Stimulated activated naive CD8-positive, alpha-beta T cell treated with anti-CD3 and anti-CD28 coated beads, Interleukin-15, amount 100 ng/mL, for 72 hours (primary cell): Measurements from ENCODE around the gene KRT35.
A peak's percentile ranks its signal among the peaks of the same experiment; 100 is the strongest.

ENCODE experiments used
- ATAC-seq: fragments of 150-1000 bp; cut with Tn5 transposase; 2 replicates; pipeline ENCODE4 v1.10.0; 2021; ENCODE audit warnings: mild to moderate bottlenecking, moderate library complexity
- DNase-seq, 2 donors: peaks; one replicate each; pipeline ENCODE4 v3.0.0; 2021 to 2022
- H3K27ac Mint-ChIP-seq, 2 donors: one replicate each; pipeline ENCODE4 v1.8.0; 2022; ENCODE audit warnings: mild to moderate bottlenecking in 2 of 2, mixed read lengths in 2 of 2, moderate library complexity in 2 of 2
- H3K27me3 Mint-ChIP-seq: one replicate; pipeline ENCODE4 v1.8.0; 2022; ENCODE audit warnings: mixed read lengths
- H3K4me1 Mint-ChIP-seq: one replicate; pipeline ENCODE4 v1.8.0; 2022; ENCODE audit warnings: mild to moderate bottlenecking, mixed read lengths
- H3K4me3 Mint-ChIP-seq, 2 donors: one replicate each; pipeline ENCODE4 v1.8.0; 2022; ENCODE audit warnings: mild to moderate bottlenecking in 2 of 2, mixed read lengths in 2 of 2, moderate library complexity in 1 of 2
- H3K9me3 Mint-ChIP-seq, 2 donors: one replicate each; pipeline ENCODE4 v1.8.0; 2022; ENCODE audit warnings: mixed read lengths in 2 of 2

The KRT35 gene

GRCh38 chr17:41500131-41500911 is 19.4 kb upstream of the KRT35 start:
- H3K9me3 Mint-ChIP-seq = no peaks in the 10 kb centered on the region
- peak overlapping the region in 1 of 2 donors; percentile 64 for H3K27ac Mint-ChIP-seq
- no peak for DNase-seq
- no peak for ATAC-seq
- H3K4me1 Mint-ChIP-seq = peaks cover 14% of the 10 kb centered on the region
- no peaks in the 10 kb centered on the region for H3K27me3 Mint-ChIP-seq
- H3K4me3 Mint-ChIP-seq = no peak overlapping the region

- no peak for ATAC-seq
- Mint-ChIP-seq H3K27me3 (no peaks in the 10 kb centered on the region), H3K4me1 (peaks cover 14% of the 10 kb centered on the region), H3K4me3 (no peak overlapping the region), H3K27ac (peak overlapping the region in 1 of 2 donors; percentile 64), H3K9me3 (no peaks in the 10 kb centered on the region)
- DNase-seq = no peak
Measured at GRCh38 chr17:41499714-41500113, 18.8 kb upstream of the KRT35 start.

GRCh38 chr17:41498276-41498675 is 17.3 kb upstream of the KRT35 start:
- H3K27ac Mint-ChIP-seq = peak overlapping the region; percentile 23 to 88
- H3K4me3 Mint-ChIP-seq = no peak overlapping the region
- H3K4me1 Mint-ChIP-seq = peaks cover 14% of the 10 kb centered on the region
- DNase-seq (no peak), ATAC-seq (no peak)
- H3K9me3 Mint-ChIP-seq = no peaks in the 10 kb centered on the region
- H3K27me3 Mint-ChIP-seq = no peaks in the 10 kb centered on the region

- Mint-ChIP-seq H3K4me3 (peak overlapping the region in 1 of 2 donors; percentile 27), H3K4me1 (peaks cover 14% of the 10 kb centered on the region), H3K27ac (peak overlapping the region in 1 of 2 donors; percentile 20), H3K9me3 (no peaks in the 10 kb centered on the region), H3K27me3 (no peaks in the 10 kb centered on the region)
- peak; percentile 98 for ATAC-seq
- DNase-seq = peak; percentile 74 to 83
Measured at GRCh38 chr17:41496803-41497484, 16.0 kb upstream of the KRT35 start.

- no peaks in the 10 kb centered on the region for H3K9me3 Mint-ChIP-seq
- no peak for ATAC-seq
- H3K4me1 Mint-ChIP-seq = peaks cover 9% of the 10 kb centered on the region
- no peak for DNase-seq
- no peak overlapping the region for H3K4me3 Mint-ChIP-seq
- no peaks in the 10 kb centered on the region for H3K27me3 Mint-ChIP-seq
- peak overlapping the region in 1 of 2 donors; percentile 35 for H3K27ac Mint-ChIP-seq
Measured at GRCh38 chr17:41494524-41494923, 13.6 kb upstream of the KRT35 start.

- DNase-seq (no peak), ATAC-seq (no peak)
- no peaks in the 10 kb centered on the region for H3K9me3 Mint-ChIP-seq
- peaks cover 9% of the 10 kb centered on the region for H3K4me1 Mint-ChIP-seq
- H3K27me3 Mint-ChIP-seq = no peaks in the 10 kb centered on the region
- H3K27ac Mint-ChIP-seq = no peak overlapping the region
- no peak overlapping the region for H3K4me3 Mint-ChIP-seq
Measured at GRCh38 chr17:41492771-41493170, 11.8 kb upstream of the KRT35 start.

GRCh38 chr17:41492351-41492750 is 11.4 kb upstream of the KRT35 start:
- no peaks in the 10 kb centered on the region for H3K9me3 Mint-ChIP-seq
- peak overlapping the region in 1 of 2 donors; percentile 55 for H3K27ac Mint-ChIP-seq
- no peaks in the 10 kb centered on the region for H3K27me3 Mint-ChIP-seq
- DNase-seq = no peak
- H3K4me3 Mint-ChIP-seq = no peak overlapping the region
- H3K4me1 Mint-ChIP-seq = peaks cover 9% of the 10 kb centered on the region
- ATAC-seq = no peak

- peak overlapping the region in 1 of 2 donors; percentile 61 for H3K27ac Mint-ChIP-seq
- H3K9me3 Mint-ChIP-seq = no peaks in the 10 kb centered on the region
- no peak overlapping the region for H3K4me3 Mint-ChIP-seq
- H3K27me3 Mint-ChIP-seq = peaks cover 2% of the 10 kb centered on the region
- DNase-seq (no peak), ATAC-seq (no peak)
- peaks cover under 1% of the 10 kb centered on the region for H3K4me1 Mint-ChIP-seq
Measured at GRCh38 chr17:41491476-41491875, 10.5 kb upstream of the KRT35 start.

- no peak for ATAC-seq
- no peak overlapping the region for H3K4me3 Mint-ChIP-seq
- no peaks in the 10 kb centered on the region for H3K4me1 Mint-ChIP-seq
- peaks cover 9% of the 10 kb centered on the region for H3K27me3 Mint-ChIP-seq
- no peak for DNase-seq
- H3K27ac Mint-ChIP-seq = no peak overlapping the region
- H3K9me3 Mint-ChIP-seq = no peaks in the 10 kb centered on the region
Measured at GRCh38 chr17:41490000-41490990, 9.3 kb upstream of the KRT35 start.

- Mint-ChIP-seq H3K27ac (no peak within 1 kb of the TSS), H3K27me3 (peaks cover 9% of the 10 kb centered on the region), H3K4me1 (no peaks in the 10 kb centered on the region), H3K4me3 (no peak within 1 kb of the TSS), H3K9me3 (no peaks in the 10 kb centered on the region)
- ATAC-seq (no peak), DNase-seq (no peak)
Measured at GRCh38 chr17:41489531-41489930, 8.6 kb upstream of the KRT35 start, which contains the start of gene KRT36. Gene KRT36 (minus strand): TSS chr17:41489910. CDS start chr17:41489864, 46 bp downstream.

- no peak overlapping the region for H3K4me3 Mint-ChIP-seq
- no peaks in the 10 kb centered on the region for H3K9me3 Mint-ChIP-seq
- peaks cover 9% of the 10 kb centered on the region for H3K27me3 Mint-ChIP-seq
- no peak overlapping the region for H3K27ac Mint-ChIP-seq
- peak; percentile 25 to 28 for DNase-seq
- ATAC-seq = peak; percentile 49
- H3K4me1 Mint-ChIP-seq = no peaks in the 10 kb centered on the region
Measured at GRCh38 chr17:41486809-41487530, 6.0 kb upstream of the KRT35 start.

GRCh38 chr17:41486316-41486715 is 5.4 kb upstream of the KRT35 start:
- peaks cover 9% of the 10 kb centered on the region for H3K27me3 Mint-ChIP-seq
- no peaks in the 10 kb centered on the region for H3K9me3 Mint-ChIP-seq
- no peak overlapping the region for H3K4me3 Mint-ChIP-seq
- DNase-seq (no peak), ATAC-seq (no peak)
- H3K4me1 Mint-ChIP-seq = no peaks in the 10 kb centered on the region
- no peak overlapping the region for H3K27ac Mint-ChIP-seq

- peaks cover 9% of the 10 kb centered on the region for H3K27me3 Mint-ChIP-seq
Measured at GRCh38 chr17:41484920-41485904, 4.3 kb upstream of the KRT35 start.

More at GRCh38 chr17:41484920-41485904, 4.3 kb upstream of the KRT35 start:
- DNase-seq = no peak
- Mint-ChIP-seq H3K27ac (no peak overlapping the region), H3K9me3 (no peaks in the 10 kb centered on the region), H3K4me3 (no peak overlapping the region), H3K4me1 (no peaks in the 10 kb centered on the region)
- ATAC-seq = no peak
